GM18861 (cell line): ENCODE results near the gene PCGF5.
"Not testable (repeated sequence)": the region's sequence is repeated elsewhere in the genome, so short reads cannot be mapped to it uniquely, and the experiment has no call there.

Experiments used
- ATAC-seq: cut with Tn5 transposase; IDR thresholded peaks from one replicate; pipeline ENCODE4 v1.9.1; 2021; ENCODE audit not compliant: unreplicated experiment

The PCGF5 gene

GRCh38 chr10:91284486-91285090 is 64.1 kb downstream of the PCGF5 start:
- ATAC-seq = no peak

- no peak for ATAC-seq
These were observed 66.1 kb downstream of the PCGF5 start for GRCh38 chr10:91286572-91286971.

- ATAC-seq = no peak
These were observed 66.8 kb downstream of the PCGF5 start for GRCh38 chr10:91287276-91287675.

GRCh38 chr10:91287912-91288311 is 67.4 kb downstream of the PCGF5 start:
- ATAC-seq = no peak

- ATAC-seq = no peak
These were observed 68.8 kb downstream of the PCGF5 start for GRCh38 chr10:91289305-91289704.

GRCh38 chr10:91290607-91291006 is 70.1 kb downstream of the PCGF5 start:
- ATAC-seq = no peak

- no peak for ATAC-seq
These were observed 73.9 kb downstream of the PCGF5 start for GRCh38 chr10:91294134-91294906.

- ATAC-seq = no peak
These were observed 74.9 kb downstream of the PCGF5 start for GRCh38 chr10:91295346-91295745.

GRCh38 chr10:91296471-91296870 is 76.0 kb downstream of the PCGF5 start:
- ATAC-seq = no peak

- no peak for ATAC-seq
These were observed 77.9 kb downstream of the PCGF5 start for GRCh38 chr10:91298224-91298871.

GRCh38 chr10:91299999-91300575 is 79.6 kb downstream of the PCGF5 start:
- no peak for ATAC-seq

- ATAC-seq = not testable (repeated sequence)
These were observed 82.5 kb downstream of the PCGF5 start for GRCh38 chr10:91302946-91303345.

- ATAC-seq = not testable (repeated sequence)
These were observed 85.5 kb downstream of the PCGF5 start for GRCh38 chr10:91305979-91306378.

- ATAC-seq = no peak
These were observed 87.0 kb downstream of the PCGF5 start for GRCh38 chr10:91307489-91307888.

GRCh38 chr10:91309711-91310110 is 89.2 kb downstream of the PCGF5 start:
- no peak for ATAC-seq

- ATAC-seq = no peak
These were observed 91.3 kb downstream of the PCGF5 start for GRCh38 chr10:91311601-91312381.

GRCh38 chr10:91312382-91312733 is 91.9 kb downstream of the PCGF5 start:
- ATAC-seq = no peak

GRCh38 chr10:91313796-91314485 is 93.5 kb downstream of the PCGF5 start:
- no peak for ATAC-seq

GRCh38 chr10:91316486-91316885 is 96.0 kb downstream of the PCGF5 start:
- ATAC-seq = no peak

- ATAC-seq = no peak
These were observed 97.1 kb downstream of the PCGF5 start for GRCh38 chr10:91317541-91317940.

- no peak for ATAC-seq
These were observed 98.9 kb downstream of the PCGF5 start for GRCh38 chr10:91319336-91319735.
